A549 (cell line): ENCODE results near the gene CLN5. TPM values are rescaled to one million over a fixed set of nuclear protein-coding genes. Genes with fewer than 3 reads are reported as not detected.
A peak's percentile ranks its signal among the peaks of the same experiment; 100 is the strongest.

Experiments
- ATAC-seq, 2 experiments: fragments of 200-7000 bp in 1 of 2; fragments of >200 bp in 1 of 2; cut with Nextera tagmentation in 1 of 2; cut with Tn5 transposase in 1 of 2; 3 replicates each; pipeline versions ENCODE4 v1.8.0 to v1.9.1; 2018 to 2020; ENCODE audit warnings: mild to moderate bottlenecking in 1 of 2, moderate library complexity in 1 of 2
- CTCF ChIA-PET: fragments of 300-600 bp; sonication (Branson Sonifier 250); formaldehyde crosslinking; extraction: SDS; loops from one replicate; lab custom pipeline; 2021; ENCODE audit warnings: antibody characterized with exemption, inconsistent platforms; lab: Yijun Ruan, JAX
- POLR2A ChIA-PET: fragments of 350-600 bp; formaldehyde crosslinking; extraction: SDS; loops from one replicate; lab custom pipeline; 2021; ENCODE audit warnings: antibody characterized with exemption, inconsistent platforms; lab: Yijun Ruan, JAX
- DNase-seq, 2 experiments: peaks; one replicate each; pipeline versions ENCODE4 v3.0.0 to v3.0.0-alpha.2; 2011 to 2016; ENCODE audit warnings: low read depth in 1 of 2, low spot score in 1 of 2
- FAIRE-seq: peaks from 2 replicates; lab custom pipeline; 2011; peaks lifted over from hg19 to GRCh38; lab: Jason Lieb, UNC
- H3K27ac ChIP-seq, 2 experiments: fragments of >200 bp; sonication (Bioruptor Twin); formaldehyde crosslinking; 3 replicates each; pipeline ENCODE4 v1.5.1; 2016 to 2017
- H3K4me1 ChIP-seq: fragments of >200 bp; sonication (Bioruptor Twin); formaldehyde crosslinking; 3 replicates; pipeline ENCODE4 v1.6.1; 2016
- H3K4me2 ChIP-seq: fragments of >200 bp; sonication (Bioruptor Twin); formaldehyde crosslinking; 3 replicates; pipeline ENCODE4 v1.6.1; 2016
- H3K4me3 ChIP-seq: fragments of >200 bp; sonication (Bioruptor Twin); formaldehyde crosslinking; 3 replicates; pipeline ENCODE4 v1.5.1; 2016
- H3K9me3 ChIP-seq: fragments of >200 bp; sonication (Bioruptor Twin); formaldehyde crosslinking; 3 replicates; pipeline ENCODE4 v1.6.1; 2016
- BHLHE40 ChIP-seq: IDR thresholded peaks from 2 replicates; pipeline ENCODE4 v1.6.1; 2012; ENCODE audit warnings: low read depth, low read length, inconsistent platforms
- CEBPB ChIP-seq, 2 experiments: fragments of >200 bp in 1 of 2; sonication (Bioruptor Twin) in 1 of 2; formaldehyde crosslinking in 1 of 2; IDR thresholded peaks; 2 replicates each; pipeline ENCODE4 v1.6.1; 2012 to 2016
- CHD2 ChIP-seq: fragments of 150-350 bp; IDR thresholded peaks from 2 replicates; pipeline ENCODE4 v1.6.1; 2014; ENCODE audit warnings: low read length; ENCODE audit not compliant: partially characterized antibody
- EHF ChIP-seq: fragments of 250-450 bp; sonication (Bioruptor Pico); IDR thresholded peaks from 2 replicates; pipeline ENCODE4 v1.5.0; 2020; ENCODE audit warnings: mild to moderate bottlenecking
- FOSB ChIP-seq: fragments of 250-450 bp; sonication (Bioruptor Pico); IDR thresholded peaks from 2 replicates; pipeline ENCODE4 v1.5.0; 2020; ENCODE audit warnings: mild to moderate bottlenecking, moderate library complexity
- GATA3 ChIP-seq: IDR thresholded peaks from 2 replicates; pipeline ENCODE4 v1.6.1; 2012; ENCODE audit warnings: borderline replicate concordance
- HOXB13 ChIP-seq: fragments of 250-450 bp; sonication (Bioruptor Pico); IDR thresholded peaks from 2 replicates; pipeline ENCODE4 v1.5.0; 2020; ENCODE audit warnings: low read depth, mild to moderate bottlenecking, moderate library complexity
- JUN ChIP-seq, 2 experiments: fragments of >200 bp; sonication (Bioruptor Twin); formaldehyde crosslinking; IDR thresholded peaks; 2 replicates in 1 of 2; 3 replicates in 1 of 2; pipeline ENCODE4 v1.6.1; 2016 to 2017
- KDM1A ChIP-seq: fragments of 200-600 bp; sonication (generic); IDR thresholded peaks from 2 replicates; pipeline ENCODE4 v1.6.1; 2016; ENCODE audit warnings: low read depth, mild to moderate bottlenecking
- KDM5A ChIP-seq: fragments of 200-600 bp; sonication (generic); IDR thresholded peaks from 2 replicates; pipeline ENCODE4 v1.6.1; 2016; ENCODE audit warnings: antibody characterized with exemption, mild to moderate bottlenecking
- MAFK ChIP-seq: fragments of 450-650 bp; IDR thresholded peaks from 2 replicates; pipeline ENCODE4 v1.6.1; 2014; ENCODE audit not compliant: partially characterized antibody
- NR3C1 ChIP-seq: fragments of >200 bp; sonication (Bioruptor Twin); formaldehyde crosslinking; IDR thresholded peaks from 3 replicates; pipeline ENCODE4 v1.6.1; 2017
- PHF8 ChIP-seq: fragments of 200-600 bp; sonication (generic); IDR thresholded peaks from 2 replicates; pipeline ENCODE4 v1.6.1; 2016; ENCODE audit warnings: low read depth, mild to moderate bottlenecking, antibody characterized with exemption, moderate library complexity, borderline replicate concordance
- POLR2A ChIP-seq: IDR thresholded peaks from 2 replicates; pipeline ENCODE4 v1.6.1; 2012; ENCODE audit warnings: mild to moderate bottlenecking, low read length
- RFX5 ChIP-seq: fragments of 450-650 bp; IDR thresholded peaks from 2 replicates; pipeline ENCODE4 v1.7.1; 2014; ENCODE audit warnings: antibody characterized with exemption, mild to moderate bottlenecking, moderate library complexity
- TFCP2L1 ChIP-seq: fragments of 250-450 bp; sonication (Bioruptor Pico); IDR thresholded peaks from 2 replicates; pipeline ENCODE4 v1.5.0; 2021; ENCODE audit warnings: mild to moderate bottlenecking
- ZFP36 ChIP-seq: fragments of 450-650 bp; IDR thresholded peaks from 2 replicates; pipeline ENCODE4 v1.6.1; 2014; ENCODE audit warnings: borderline replicate concordance; ENCODE audit not compliant: partially characterized antibody
- ZNF302 ChIP-seq: fragments of 250-450 bp; sonication (Bioruptor Pico); IDR thresholded peaks from 2 replicates; pipeline ENCODE4 v1.9.0; 2021; ENCODE audit warnings: inconsistent platforms, mild to moderate bottlenecking, moderate library complexity
- ZSCAN20 ChIP-seq: fragments of 250-450 bp; sonication (Bioruptor Pico); IDR thresholded peaks from 2 replicates; pipeline ENCODE4 v1.8.0; 2022; ENCODE audit warnings: mild to moderate bottlenecking, moderate library complexity
- WGBS: methylation state at CpG from one replicate; pipeline ENCODE4 v1.1.6; 2017; ENCODE audit errors: missing lambda C conversion rate; 5-methylcytosine and 5-hydroxymethylcytosine counted together
- polyA plus RNA-seq, 4 experiments: library from polyadenylated mRNA; depleted of rRNA in 3 of 4; stranded (reverse); fragments of >200 nt; fragmentation: RNase III in 1 of 4; extraction: RNeasy Plus Mini Kit Qiagen cat#74134 plus additional on column Dnase treatment in 1 of 4; gene quantifications; 2 replicates in 3 of 4; 3 replicates in 1 of 4; pipeline ENCODE4 v1.2.3, GENCODE V29; 2011 to 2017
- TF ChIP-seq, protein P1 (sequence below): fragments of 450-650 bp; IDR thresholded peaks from 2 replicates; pipeline ENCODE4 v1.6.1; 2014; ENCODE audit warnings: antibody characterized with exemption
- TF ChIP-seq, protein P2 (sequence below): IDR thresholded peaks from 2 replicates; pipeline ENCODE4 v1.6.1; 2012
- TF ChIP-seq, protein P3 (sequence below): fragments of >200 bp; sonication (Bioruptor Twin); formaldehyde crosslinking; IDR thresholded peaks from 2 replicates; pipeline ENCODE4 v1.6.1; 2016
- TF ChIP-seq, protein P4 (sequence below): fragments of 150-350 bp; IDR thresholded peaks from 2 replicates; pipeline ENCODE4 v1.6.1; 2014; ENCODE audit warnings: low read depth, mild to moderate bottlenecking, low read length
- TF ChIP-seq, protein P5 (sequence below): fragments of >200 bp; sonication (Bioruptor Twin); formaldehyde crosslinking; IDR thresholded peaks from 3 replicates; pipeline ENCODE4 v1.6.1; 2016
- TF ChIP-seq, protein P6 (sequence below): fragments of 250-450 bp; sonication (Bioruptor Pico); IDR thresholded peaks from 2 replicates; pipeline ENCODE4 v1.5.0; 2020; ENCODE audit warnings: low read depth, mild to moderate bottlenecking, moderate library complexity

The CLN5 gene
- polyA plus RNA-seq, 2 of the 4 experiments (the other 2 are of a cell fraction) = 11.7 to 21.1 TPM

DNA sequence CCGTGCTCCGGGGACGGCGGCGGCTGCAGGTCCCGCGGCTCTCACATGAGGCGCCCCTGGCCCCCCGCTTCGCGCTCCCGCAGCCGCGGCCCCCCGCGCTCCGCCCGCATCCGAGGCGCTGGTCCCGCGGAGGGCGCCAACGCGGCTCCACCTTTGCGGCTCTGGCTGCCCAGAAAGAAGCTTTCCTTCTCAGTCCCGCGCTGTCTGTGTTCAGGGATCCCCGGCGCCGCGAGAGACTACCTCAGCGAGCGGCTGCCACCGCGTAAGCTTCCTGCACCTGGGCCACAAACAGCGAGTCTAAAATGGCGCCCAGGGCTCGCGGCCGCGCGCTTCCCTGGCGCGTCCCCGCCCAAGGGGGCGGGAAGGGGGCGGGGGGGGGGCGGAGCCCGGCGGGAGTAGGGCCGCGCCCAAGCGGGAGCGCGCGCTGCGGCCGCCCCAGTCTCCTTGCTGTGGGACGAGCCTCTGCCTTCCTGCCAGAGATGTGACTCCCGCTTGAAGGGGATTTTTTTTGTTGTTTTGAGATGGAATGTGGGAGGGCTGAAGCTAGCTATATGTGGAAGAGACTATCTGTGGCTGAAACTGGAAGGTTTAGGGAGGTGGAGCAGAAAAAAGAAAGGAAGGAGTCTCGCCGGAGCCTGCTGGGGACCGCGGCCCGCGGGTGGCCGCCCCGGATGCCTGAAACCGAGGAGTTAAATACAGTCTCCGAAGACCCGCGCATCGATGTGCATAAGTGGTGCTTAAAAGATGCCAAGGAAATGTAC lies 35.2 kb downstream of the CLN5 start, which contains the start of gene FBXL3:
Gene FBXL3 (minus strand): TSS at position 299 of the 761 bp plus-strand sequence. CDS start 5,299 bp downstream, outside the sequence.
- DNase-seq (peak; percentile 61 to 70), FAIRE-seq (no peak), ATAC-seq (peak; percentile 82 to 83)
- peak within 1 kb of the TSS; percentile 83 for H3K4me3 ChIP-seq
- TF ChIP-seq PHF8 (peak; percentile 83), FOSB (no peak), POLR2A (peak; percentile 46; the same call in 1 of the 2 replicates), TFCP2L1 (CRISPR knock-in tag) (no peak), JUN (IDR thresholded peaks at IDR 0.05) (peak; percentile 57 to 63; a peak in 3 of 5 replicates), KDM1A (no peak), ZNF302 (CRISPR knock-in tag) (no peak), CEBPB (IDR thresholded peaks at IDR 0.05) (no peak), BHLHE40 (no peak)
- TF ChIP-seq, protein P1, sequence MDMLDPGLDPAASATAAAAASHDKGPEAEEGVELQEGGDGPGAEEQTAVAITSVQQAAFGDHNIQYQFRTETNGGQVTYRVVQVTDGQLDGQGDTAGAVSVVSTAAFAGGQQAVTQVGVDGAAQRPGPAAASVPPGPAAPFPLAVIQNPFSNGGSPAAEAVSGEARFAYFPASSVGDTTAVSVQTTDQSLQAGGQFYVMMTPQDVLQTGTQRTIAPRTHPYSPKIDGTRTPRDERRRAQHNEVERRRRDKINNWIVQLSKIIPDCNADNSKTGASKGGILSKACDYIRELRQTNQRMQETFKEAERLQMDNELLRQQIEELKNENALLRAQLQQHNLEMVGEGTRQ = no peak
- TF ChIP-seq, protein P2, sequence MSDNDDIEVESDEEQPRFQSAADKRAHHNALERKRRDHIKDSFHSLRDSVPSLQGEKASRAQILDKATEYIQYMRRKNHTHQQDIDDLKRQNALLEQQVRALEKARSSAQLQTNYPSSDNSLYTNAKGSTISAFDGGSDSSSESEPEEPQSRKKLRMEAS = no peak; the same call in 1 of the 2 replicates
- POLR2A ChIA-PET = interaction anchor here (1.1 to 2.1 kb wide), 3 partner anchors 35 to 451 kb away, joined by 3 to 10 read pairs (median 3); partner anchors contain the start of gene CLN5
- H3K4me2 ChIP-seq = peak within 1 kb of the TSS; percentile 91
- WGBS = 2% methylated on average over 14 of the region's 74 CpGs
- CTCF ChIA-PET = interaction anchor here (2.0 kb wide), 1 partner anchor 12 kb away, joined by 6 read pairs; no protein-coding TSS in a partner anchor
- H3K4me1 ChIP-seq = peaks cover 29% of the 10 kb centered on the region
- no peaks in the 10 kb centered on the region for H3K9me3 ChIP-seq
- H3K27ac ChIP-seq = peak within 1 kb of the TSS; percentile 95 to 100

DNA sequence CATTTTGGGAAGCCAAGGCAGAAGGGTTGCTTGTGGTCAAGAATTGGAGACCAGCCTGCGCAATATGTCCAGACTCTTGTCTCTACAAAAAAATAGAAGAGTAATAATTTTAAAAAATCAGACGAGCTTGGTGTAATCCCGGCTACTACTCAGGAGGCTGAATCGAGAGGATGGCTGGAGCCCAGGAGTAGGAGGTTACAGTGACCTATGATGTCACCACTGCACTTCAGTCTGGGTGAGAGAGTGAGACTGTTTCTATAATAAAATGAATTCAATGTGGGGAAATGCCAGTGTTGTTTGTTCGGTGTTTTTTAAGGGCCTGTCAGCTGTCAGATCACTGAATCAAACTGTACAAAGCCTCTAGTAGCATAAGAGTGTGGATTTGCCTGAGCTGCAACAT lies 36.3 kb downstream of the CLN5 start:
- POLR2A ChIA-PET = no interaction called here
- ATAC-seq (no peak), DNase-seq (no peak), FAIRE-seq (no peak)
- Histone ChIP-seq H3K9me3 (no peaks in the 10 kb centered on the region), H3K4me3 (no peak overlapping the region), H3K4me2 (peak overlapping the region; percentile 81), H3K4me1 (peaks cover 22% of the 10 kb centered on the region), H3K27ac (no peak overlapping the region)
- WGBS = 59% methylated on average over 5 of the region's 5 CpGs
- TF ChIP-seq EHF (CRISPR knock-in tag) (no peak), CHD2 (no peak), NR3C1 (no peak), MAFK (no peak), KDM5A (no peak), GATA3 (no peak), RFX5 (no peak), ZSCAN20 (CRISPR knock-in tag) (no peak), ZFP36 (no peak), HOXB13 (CRISPR knock-in tag) (no peak)
- TF ChIP-seq, protein P3, sequence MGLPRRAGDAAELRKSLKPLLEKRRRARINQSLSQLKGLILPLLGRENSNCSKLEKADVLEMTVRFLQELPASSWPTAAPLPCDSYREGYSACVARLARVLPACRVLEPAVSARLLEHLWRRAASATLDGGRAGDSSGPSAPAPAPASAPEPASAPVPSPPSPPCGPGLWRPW = no peak
- TF ChIP-seq, protein P4, sequence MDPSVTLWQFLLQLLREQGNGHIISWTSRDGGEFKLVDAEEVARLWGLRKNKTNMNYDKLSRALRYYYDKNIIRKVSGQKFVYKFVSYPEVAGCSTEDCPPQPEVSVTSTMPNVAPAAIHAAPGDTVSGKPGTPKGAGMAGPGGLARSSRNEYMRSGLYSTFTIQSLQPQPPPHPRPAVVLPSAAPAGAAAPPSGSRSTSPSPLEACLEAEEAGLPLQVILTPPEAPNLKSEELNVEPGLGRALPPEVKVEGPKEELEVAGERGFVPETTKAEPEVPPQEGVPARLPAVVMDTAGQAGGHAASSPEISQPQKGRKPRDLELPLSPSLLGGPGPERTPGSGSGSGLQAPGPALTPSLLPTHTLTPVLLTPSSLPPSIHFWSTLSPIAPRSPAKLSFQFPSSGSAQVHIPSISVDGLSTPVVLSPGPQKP = no peak
- TF ChIP-seq, protein P5, sequence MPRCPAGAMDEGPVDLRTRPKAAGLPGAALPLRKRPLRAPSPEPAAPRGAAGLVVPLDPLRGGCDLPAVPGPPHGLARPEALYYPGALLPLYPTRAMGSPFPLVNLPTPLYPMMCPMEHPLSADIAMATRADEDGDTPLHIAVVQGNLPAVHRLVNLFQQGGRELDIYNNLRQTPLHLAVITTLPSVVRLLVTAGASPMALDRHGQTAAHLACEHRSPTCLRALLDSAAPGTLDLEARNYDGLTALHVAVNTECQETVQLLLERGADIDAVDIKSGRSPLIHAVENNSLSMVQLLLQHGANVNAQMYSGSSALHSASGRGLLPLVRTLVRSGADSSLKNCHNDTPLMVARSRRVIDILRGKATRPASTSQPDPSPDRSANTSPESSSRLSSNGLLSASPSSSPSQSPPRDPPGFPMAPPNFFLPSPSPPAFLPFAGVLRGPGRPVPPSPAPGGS = no peak
- TF ChIP-seq, protein P6, sequence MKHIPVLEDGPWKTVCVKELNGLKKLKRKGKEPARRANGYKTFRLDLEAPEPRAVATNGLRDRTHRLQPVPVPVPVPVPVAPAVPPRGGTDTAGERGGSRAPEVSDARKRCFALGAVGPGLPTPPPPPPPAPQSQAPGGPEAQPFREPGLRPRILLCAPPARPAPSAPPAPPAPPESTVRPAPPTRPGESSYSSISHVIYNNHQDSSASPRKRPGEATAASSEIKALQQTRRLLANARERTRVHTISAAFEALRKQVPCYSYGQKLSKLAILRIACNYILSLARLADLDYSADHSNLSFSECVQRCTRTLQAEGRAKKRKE (CRISPR knock-in tag) = no peak
- CTCF ChIA-PET = interaction anchor here (0.7 to 1.2 kb wide), 2 partner anchors 12 to 14 kb away, joined by 3 to 6 read pairs; no protein-coding TSS in a partner anchor
